ENCODE measurements around the gene GFPT2. TPM values are rescaled to one million over a fixed set of nuclear protein-coding genes. Genes with fewer than 3 reads are reported as not detected.

Gene GFPT2
- total and polyA plus RNA-seq, 2 of the 8 experiments (the other 6 are each of a cell fraction or from before 2014, with no cell fraction given): 83.7 to 143 TPM

DNA sequence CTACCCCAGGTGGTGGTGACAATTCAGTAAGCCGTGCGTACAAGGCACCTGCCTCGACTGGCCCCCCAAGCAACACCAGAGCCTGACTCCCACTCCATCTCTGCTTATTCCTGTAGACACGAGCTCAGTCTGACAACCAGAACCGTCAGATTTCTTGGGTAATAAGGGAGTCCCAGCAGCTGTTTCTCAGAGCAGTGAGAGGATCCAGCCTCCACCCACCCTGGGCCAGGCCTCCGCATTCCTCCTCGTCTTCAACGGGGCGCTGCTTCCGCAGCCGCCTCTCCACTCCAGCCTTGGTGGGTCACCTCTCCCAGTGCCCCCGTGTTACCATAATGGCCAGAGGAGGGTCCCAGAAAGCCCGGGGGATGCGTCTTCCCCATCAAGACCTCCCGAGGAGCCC, 27.7 kb upstream of the GFPT2 start (continued):
- TF ChIP-seq SRF (IDR thresholded peaks at IDR 0.05; ENCODE audit: low read depth, low read length) (no peak), RBBP5 (IDR thresholded peaks at IDR 0.05; ENCODE audit: borderline replicate concordance, low read depth, low read length) (no peak), BRCA1 (IDR thresholded peaks at IDR 0.05; ENCODE audit: low read depth, low read length) (no peak), PHF8 (conservative IDR thresholded peaks at IDR 0.05; ENCODE audit: low read depth, low read length) (no peak), YY1 (IDR thresholded peaks at IDR 0.05; ENCODE audit: low read depth, low read length) (no peak)

Data from H1 (cell line).